ENCODE data around the gene MEAF6. TPM values are rescaled to one million over a fixed set of nuclear protein-coding genes. Genes with fewer than 3 reads are reported as not detected.

Gene MEAF6
- total and polyA plus RNA-seq, 2 of the 8 experiments (the other 6 are each of a cell fraction or from before 2014, with no cell fraction given), result 23.0 to 38.8 TPM

DNA sequence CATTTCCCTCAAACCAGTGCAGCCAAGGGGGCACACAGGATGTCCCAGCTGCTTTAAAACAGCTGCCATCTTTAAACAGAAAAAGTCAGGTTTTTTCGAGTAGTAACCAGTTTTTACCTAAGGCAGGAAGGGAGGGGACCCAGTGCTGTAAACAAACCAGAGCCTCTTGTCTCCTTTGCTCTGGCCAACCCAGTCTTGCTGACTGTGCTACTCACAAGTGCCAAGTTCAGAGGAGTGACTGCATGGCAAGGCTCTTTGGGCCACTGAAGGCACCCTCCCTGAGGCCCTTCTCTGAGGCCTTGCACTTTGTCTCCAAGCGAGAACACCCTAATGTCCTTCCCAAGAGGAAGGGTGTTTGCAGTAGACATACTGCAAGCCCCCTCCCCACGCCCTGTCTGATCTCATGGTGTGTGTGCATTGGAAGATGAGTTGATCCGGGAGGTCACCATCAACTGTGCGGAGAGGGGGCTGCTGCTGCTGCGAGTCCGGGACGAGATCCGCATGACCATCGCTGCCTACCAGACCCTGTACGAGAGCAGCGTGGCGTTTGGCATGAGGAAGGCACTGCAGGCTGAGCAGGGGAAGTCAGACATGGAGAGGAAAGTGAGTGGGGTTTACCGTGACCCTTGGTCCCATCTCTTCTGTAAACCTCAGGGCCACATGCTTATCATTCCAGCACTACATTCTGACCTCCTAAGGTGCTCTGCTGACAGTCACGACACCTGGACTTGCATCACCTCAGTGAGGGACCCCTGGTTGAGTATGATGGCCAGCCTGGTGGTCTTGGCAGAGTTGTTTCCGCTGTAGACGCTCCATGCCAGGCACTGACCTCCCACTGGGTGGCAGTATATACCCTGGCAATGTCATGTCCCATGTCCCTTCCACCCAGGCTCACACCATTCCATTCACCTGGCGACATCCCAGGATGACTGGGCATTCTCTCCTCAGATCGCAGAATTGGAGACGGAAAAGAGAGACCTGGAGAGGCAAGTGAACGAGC is 46.9 kb upstream of the MEAF6 start (continued):
- 0 out of 4 replicates have a peak, but pooled peaks of 1 of the 2 experiments have one; percentile 65 for TF ChIP-seq HDAC2 (IDR thresholded peaks at IDR 0.05; ENCODE audit: borderline replicate concordance in 1 of 2, low read depth in 2 of 2, low read length in 2 of 2)
- no peak for TF ChIP-seq RXRA (IDR thresholded peaks at IDR 0.05; ENCODE audit: insufficient read depth, low read depth, low read length)
- no peak for TF ChIP-seq TBP (IDR thresholded peaks at IDR 0.05; ENCODE audit: low read depth, low read length)
- peak; percentile 69 to 76 for TF ChIP-seq RAD21 (IDR thresholded peaks at IDR 0.05 in 1 of 2, conservative IDR thresholded peaks at IDR 0.05 in 1 of 2; ENCODE audit: low read depth in 2 of 2, low read length in 2 of 2)
- TF ChIP-seq KDM1A (IDR thresholded peaks at IDR 0.05; ENCODE audit: borderline replicate concordance, low read length), result peak; percentile 84
